GM19025 (cell line): ENCODE results near the gene GALNT11.
"Not testable (repeated sequence)": the region's sequence is repeated elsewhere in the genome, so short reads cannot be mapped to it uniquely, and the experiment has no call there.

Experiments
- ATAC-seq: cut with Tn5 transposase; IDR thresholded peaks from one replicate; pipeline ENCODE4 v1.9.1; 2021; ENCODE audit warnings: mild to moderate bottlenecking, low read depth, moderate library complexity; ENCODE audit not compliant: unreplicated experiment

GALNT11 gene

DNA sequence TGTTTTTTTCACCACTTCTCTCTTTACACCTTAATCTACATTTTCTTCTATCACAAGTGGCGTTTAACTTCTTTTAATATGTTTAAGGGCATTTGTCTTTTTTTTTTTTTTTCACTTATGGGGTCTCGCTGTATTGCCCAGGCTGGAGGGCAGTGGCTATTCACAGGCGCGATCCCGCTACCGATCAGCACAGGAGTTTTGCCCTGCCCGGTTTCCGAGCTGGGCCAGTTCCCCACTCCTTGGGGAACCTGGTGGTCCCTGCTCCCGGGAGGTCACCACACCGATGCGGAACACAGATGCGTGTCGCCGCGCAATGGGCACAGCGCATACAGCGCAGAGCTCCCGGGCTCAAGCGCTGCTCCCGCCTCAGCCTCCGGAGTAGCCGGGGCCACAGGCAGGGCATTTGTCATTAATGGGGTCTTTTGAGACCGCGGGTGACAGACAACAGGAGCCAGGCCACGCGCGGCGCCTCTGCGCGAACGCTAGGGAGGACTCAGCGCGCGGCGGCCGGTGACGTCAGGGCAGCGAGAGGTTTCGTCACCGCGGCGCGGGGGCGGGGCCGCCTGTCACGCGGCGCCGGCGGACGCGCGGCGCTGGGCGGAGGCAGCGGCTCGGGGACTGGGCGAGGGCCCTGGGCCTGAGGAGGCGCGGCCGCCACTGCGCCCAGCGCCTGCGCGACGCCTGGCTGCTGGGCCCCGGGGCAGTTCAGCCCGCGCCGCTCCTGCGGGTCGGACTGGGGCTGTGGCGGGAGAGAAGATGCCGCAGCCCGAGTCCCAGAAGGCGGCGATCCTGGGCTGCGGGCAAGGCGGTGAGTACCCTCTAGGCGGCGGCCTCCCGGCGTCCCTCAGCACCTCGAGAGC, at the start of gene GALNT11:
TSS of gene GALNT11 (plus strand) at position 598 of the 860 bp plus-strand sequence. CDS start 68,554 bp downstream, outside the sequence.
- peak; percentile 97 for ATAC-seq

DNA sequence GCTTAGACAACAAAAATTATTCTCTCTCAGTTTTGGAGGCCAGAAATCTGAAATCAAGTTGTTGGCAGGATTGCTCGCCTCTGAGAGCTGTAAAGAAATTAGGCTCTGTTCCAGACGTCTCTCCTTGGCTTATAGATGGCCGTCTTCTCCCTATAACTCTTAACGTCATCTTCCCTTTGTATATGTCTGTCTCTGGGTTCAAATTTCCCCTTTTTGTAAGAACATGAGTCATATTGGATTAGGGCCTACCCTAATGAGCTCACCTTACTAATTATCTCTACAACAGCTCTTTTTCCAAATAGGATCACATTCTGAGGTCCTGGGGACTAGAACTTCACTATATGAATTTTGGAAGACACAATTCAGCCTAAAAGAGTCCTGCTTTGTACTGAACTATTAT, 46.9 kb upstream of the GALNT11 start:
- ATAC-seq, result no peak

DNA sequence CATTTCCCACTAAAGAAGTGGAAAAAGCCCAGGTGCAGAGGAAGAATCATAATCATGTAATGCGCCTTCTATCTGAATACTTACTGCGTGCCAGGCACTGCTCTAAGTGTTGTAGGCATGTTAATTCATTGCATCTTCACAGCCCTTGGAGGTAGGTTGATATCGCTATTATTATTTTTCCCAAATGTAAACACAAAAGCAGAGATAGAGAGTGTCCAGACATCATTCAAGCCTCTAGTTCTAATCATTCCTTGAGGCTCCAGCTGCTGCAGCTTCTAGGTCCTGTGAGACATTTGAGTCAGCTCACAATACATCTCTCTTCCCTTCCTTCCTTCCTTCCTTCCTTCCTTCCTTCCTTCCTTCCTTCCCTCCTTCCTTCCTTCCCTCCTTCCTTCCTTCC, 44.3 kb upstream of the GALNT11 start:
- ATAC-seq, result no peak

DNA sequence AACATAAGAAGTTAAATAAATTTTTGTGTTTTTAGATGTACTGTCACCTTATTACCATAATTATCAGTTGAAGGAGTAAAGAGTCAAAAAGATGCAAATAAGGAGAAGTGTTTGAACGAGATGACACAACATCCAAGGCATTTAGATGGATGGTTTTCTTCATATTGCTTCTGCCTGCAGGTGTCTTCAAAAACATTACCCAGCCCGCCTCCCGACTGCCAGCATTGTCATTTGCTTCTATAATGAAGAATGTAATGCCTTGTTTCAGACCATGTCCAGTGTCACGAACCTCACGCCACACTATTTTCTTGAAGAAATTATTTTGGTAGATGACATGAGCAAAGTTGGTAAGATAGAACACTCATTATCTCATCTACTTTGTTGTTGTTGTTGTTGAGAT, 42.7 kb upstream of the GALNT11 start:
- ATAC-seq, result no peak

DNA sequence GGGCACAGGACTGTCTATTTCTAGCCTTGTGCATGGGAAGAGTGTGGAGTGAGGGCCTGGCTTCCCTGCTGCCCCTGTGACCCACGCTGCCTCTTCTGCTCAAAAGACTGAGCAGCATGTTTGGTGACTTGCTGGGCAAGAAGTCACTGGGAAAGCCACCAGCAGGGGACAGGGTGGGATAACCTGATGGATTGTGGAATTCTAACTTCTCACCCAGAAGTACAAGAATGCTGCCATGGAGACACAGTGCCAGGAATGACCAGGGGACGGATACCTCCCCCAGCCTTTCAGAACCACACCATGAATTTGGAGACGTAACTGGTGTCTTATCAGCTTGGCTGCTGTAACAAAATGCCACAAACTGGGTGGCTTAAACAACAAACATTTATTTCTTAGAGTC, 40.9 kb upstream of the GALNT11 start:
- no peak for ATAC-seq

DNA sequence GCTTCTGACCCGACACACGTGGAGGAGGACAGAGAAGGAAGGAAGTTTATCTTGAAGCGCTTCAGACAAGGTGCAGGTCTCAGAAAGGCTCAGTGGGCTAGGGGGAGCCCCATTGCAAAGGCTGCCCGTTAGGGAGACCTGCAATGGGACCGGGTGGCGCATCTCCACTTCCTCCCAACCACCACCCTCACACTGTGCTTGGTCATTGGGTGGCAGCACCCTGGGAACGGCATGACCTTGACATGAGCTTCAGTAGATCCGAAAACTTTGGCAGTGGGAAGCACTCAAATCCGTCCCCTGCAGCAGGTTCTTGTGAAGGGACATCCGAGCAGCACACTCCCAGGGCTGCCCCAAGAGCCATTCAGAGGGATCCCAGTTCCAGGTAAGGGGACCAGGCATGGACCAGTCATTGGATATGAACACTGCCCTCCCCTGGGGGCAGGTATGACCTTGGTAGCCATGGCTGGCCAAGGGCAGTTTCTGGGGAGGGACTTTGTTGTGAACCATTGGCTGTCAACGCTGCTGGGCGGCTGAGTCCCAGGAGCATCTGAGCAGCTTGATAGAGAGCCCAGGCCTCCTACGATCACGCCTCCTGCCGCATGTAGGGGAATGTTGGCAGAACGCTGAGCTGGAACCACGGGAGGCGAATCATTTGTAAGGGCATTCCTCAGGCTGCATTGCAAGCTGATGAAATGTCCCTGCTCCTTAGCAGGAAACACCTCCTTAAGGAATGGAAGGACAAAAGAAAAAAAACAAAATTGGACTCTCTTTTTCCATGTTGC, 37.5 kb upstream of the GALNT11 start:
- no peak for ATAC-seq

DNA sequence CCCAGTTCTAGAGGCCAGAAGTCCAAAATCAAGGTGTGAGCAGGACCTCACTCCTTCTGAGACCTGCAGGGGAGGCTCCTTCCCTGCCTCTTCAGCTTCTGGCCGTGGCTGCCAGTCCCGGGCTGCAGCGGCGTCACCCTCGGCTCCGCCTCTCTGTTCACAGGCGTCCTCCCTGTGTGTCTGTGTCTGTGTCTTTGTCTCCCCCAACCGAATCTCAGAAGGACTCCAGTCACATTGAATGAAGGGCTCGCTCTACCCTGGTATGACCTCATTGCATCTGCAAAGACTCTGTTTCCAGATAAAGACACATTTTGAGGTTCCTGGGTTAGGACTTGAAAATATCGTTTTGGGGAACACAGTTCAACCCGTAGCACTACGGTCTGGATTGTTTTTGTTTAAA, 33.1 kb upstream of the GALNT11 start:
- ATAC-seq, result no peak

DNA sequence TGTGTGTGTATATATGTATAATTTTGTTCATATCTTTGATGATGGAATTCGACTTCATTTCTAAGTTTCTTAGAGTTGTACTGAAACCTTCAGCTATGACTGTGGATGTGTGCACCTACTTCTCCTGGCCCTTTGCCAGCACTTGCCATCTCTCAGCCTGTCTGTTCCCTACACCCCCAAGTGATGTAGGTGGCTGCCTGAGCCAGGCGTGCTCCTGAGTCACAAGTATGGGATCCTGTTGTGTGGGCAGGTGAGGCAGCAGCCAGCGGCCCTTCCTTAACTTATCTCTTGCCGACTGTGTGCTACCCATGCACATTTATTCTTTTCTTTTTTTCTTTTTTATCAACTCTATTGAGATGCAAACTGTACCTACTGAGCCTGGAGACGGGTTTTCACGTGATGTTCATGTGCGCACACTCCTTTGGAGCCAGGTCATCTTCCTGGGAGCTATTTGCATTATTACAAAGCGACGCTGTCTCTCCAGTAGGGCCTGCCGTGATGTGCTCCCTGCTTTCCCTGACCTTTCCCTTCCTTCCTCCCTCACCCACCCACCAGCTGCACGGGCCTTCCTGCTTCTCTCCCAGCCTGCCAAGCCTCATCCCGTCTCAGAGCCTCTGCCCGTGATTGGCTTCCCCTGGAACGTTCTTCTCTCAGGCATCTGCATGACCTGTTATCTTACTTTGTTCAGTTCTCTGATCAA, 31.3 kb upstream of the GALNT11 start:
- ATAC-seq, result no peak

DNA sequence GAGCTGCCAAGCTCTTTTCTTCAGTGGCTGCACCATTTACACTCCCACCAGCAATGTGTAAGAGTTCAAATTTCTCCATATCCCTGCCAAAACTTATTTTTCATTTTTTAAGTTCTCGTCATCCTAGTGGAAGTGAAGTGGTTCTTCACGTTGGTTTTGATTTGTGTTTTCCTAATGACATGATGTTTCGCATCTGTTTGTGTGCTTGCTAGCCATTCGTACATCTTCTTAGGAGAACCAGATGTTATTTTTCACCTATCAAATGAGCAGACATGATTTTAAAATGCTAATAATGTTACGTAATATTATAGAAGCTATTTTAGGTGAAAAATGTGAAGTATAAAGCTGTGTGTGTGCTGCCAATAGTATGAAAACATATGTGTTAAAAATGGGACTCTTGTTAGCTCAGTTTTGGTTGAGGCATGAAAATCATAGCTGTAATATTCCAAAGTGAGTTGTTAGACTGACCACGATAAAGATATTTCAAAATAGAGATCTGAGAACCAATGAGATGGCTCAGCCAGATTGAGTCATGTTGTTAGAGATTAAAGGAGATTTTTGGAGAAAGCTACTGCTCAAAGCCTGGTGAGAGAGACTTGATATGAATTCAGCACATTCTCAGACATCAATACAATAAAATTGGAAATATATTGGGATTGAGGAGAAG, 25.9 kb upstream of the GALNT11 start:
- no peak for ATAC-seq

DNA sequence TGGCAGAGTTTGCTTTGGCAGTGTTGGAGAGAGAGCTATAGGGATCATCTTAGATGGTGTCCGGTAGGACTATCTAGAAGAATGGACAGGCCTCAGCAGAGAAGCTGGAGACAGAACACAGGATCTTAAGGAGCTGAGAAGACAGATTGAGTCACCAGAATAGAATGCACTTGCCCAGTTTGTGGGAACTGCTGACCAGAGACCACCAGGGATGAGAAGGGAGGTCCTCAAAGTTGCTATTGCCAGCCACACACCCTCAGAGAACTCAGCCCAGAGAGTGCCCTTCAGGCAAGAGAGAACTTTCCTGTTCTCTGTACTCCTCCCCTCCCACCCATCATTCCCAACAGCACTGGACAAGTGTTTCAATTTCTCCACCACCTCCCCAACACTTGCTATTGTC, 25.3 kb upstream of the GALNT11 start:
- ATAC-seq, result no peak

DNA sequence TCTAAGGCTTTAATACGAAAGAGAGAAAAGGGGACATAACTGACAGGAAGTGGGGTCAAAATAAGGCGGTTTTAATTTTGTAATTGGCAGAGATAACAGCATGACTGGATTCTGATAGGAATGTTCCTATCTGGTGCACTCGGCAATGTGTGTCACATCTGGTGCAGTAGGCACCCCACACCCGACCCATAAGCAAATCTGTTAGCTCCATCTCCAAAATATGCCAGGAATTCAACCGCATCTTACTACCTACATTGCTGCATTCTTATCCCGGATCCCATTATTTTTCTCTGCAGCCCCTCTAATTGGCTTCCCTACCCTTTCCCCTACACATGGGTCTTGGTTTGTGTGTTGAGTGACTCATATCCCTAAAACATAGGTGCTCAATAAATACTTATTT, 19.1 kb upstream of the GALNT11 start:
- no peak for ATAC-seq

DNA sequence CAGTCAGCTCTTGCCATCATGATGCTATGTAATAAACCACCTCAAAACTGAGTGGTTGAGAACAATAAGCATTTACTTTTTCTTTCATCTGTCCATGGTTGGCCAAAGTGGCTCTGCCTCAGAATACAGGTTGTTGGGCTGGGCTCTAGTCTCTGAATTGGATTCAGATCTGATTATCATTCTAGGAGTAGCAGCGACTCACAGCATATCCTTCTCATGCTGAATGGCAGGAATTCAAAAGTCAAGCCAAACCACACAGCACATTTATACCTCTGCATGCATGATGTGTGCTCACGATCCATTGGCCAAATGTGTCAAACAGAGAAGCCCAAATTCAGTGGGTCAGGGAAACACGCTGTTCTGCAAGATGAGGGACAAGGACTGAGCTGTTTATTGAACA, 13.6 kb upstream of the GALNT11 start:
- no peak for ATAC-seq

DNA sequence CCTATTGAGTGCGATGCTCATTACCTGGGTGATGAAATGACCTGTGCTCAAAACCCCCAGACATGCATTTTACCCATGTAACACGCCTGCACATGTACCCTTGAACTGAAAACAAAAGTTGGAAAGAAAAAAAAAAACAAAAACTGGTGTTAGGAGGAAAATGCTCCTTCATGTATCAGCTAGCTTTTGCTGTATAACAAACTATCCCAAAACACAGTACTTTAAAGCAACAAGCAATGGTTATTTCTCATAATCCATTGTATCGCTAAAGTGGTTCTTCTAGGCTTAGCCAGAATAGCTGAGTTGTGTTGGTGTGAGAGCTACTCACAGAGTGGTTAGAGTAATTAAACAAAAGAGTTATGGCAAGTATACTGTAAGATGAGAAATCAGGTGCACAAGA, 12.2 kb upstream of the GALNT11 start:
- ATAC-seq, result no peak

DNA sequence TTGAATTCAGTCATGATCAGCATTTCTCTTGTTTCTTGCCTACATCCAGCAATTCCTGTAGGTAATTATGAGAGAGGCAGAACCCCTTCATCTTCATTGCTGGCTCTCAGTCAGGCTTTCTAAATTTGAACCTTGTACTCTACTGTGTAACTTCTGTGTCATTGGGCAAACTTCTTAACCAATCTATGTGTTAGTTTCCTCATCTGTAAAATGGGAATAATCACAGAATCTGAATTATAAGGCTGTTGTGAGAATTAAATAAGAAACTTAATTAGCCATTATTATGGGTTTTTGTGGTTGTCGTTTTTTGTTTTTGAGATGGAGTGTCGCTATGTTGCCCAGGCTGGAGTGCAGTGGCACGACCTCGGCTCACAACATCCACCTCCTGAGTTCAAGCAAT, 11.5 kb upstream of the GALNT11 start:
- no peak for ATAC-seq

DNA sequence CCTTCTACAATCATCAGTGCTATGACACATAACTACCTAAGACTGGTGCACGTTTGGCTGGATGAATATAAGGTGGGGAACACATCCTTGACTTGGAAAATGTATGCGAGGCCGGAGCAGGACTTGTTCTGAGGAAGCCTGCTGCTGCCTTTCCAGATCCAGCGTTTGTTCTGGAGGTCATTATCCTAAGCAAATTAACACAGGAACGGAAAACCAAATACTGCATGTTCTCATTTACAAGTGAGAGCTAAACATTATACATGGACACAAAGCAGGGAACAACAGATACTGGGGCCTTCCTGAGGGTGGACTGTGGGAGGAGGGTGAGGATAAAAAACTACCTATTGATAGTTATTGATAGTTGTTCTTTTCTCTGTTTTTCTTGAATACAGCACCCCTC, 10.8 kb upstream of the GALNT11 start:
- no peak for ATAC-seq

DNA sequence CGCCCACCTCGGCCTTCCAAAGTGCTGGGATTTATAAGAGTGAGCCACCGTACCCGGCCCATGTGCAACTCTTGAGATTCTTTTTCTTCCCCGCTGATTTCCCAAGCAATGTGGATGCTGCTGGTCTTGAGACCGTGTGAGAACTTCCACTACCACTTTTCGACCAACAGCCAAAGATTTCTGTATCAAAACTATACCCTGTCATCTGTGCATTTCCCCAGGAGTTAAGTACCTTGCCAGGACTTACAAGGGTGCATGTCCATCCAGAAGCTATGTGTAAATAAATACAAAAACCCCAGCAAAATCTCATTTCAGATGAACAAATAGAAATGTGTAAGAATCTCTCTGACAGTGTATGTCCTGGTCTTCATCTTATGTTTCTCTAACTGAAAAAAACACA, 9.9 kb upstream of the GALNT11 start:
- ATAC-seq, result no peak

DNA sequence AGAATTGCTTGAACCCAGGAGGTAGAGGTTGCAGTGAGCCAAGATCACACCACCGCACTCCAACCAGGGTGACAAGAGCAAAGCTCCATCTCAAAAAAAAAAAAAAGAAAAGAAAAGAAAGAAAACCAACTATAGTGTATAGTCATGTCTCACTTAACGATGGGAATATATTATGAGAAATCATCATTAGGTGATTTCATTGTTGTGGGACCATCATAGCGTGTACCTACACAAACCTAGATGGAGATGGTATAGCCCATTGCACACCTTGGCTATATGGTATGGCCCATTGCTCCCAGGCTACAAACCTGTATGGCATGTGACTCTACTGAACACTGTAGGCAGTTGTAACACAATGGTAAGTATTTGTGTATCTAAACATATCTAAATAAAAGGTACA, 8.5 kb upstream of the GALNT11 start:
- ATAC-seq, result no peak

DNA sequence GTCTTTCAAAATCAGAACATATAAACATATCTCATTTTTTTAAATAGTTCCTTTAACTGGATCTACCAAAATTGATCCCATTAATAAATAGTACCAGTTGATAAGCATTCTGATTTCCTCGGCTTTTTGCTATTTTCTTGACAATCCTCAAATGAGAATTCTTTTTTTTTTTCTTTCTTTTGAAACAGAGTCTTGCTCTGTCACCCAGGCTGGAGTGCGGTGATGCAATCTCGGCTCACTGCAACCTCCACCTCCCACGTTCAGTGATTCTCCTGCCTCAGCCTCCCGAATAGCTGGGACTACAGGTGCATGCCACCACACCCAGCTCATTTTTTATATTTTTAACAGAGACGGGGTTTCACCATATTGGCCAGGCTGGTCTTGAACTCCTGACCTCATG, 7.8 kb upstream of the GALNT11 start:
- ATAC-seq, result not testable (repeated sequence)

DNA sequence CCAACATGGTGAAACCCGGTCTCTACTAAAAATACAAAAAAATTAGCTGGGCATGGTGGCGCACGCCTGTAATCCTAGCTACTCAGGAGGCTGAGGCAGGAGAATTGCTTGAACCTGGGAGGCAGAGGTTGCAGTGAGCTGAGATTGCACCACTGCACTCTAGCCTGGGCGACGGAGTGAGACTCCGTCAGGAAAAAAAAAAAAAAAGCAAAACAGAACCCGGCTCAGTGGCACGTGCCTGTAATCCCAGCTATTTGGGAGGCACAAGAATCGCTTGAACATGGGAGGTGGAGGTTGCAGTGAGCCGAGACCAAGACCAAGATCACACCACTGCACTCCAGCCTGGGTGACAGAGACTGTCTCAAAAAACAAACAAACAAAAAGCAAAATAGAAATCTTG, 3.7 kb upstream of the GALNT11 start:
- ATAC-seq, result not testable (repeated sequence)
